HG02610 (cell line): ENCODE measurements around the gene HLA-DOB.

ENCODE experiments used
- ATAC-seq: cut with Tn5 transposase; IDR thresholded peaks from one replicate; pipeline ENCODE4 v1.9.1; 2021; ENCODE audit warnings: mild to moderate bottlenecking, moderate library complexity; ENCODE audit not compliant: unreplicated experiment

The HLA-DOB gene

DNA sequence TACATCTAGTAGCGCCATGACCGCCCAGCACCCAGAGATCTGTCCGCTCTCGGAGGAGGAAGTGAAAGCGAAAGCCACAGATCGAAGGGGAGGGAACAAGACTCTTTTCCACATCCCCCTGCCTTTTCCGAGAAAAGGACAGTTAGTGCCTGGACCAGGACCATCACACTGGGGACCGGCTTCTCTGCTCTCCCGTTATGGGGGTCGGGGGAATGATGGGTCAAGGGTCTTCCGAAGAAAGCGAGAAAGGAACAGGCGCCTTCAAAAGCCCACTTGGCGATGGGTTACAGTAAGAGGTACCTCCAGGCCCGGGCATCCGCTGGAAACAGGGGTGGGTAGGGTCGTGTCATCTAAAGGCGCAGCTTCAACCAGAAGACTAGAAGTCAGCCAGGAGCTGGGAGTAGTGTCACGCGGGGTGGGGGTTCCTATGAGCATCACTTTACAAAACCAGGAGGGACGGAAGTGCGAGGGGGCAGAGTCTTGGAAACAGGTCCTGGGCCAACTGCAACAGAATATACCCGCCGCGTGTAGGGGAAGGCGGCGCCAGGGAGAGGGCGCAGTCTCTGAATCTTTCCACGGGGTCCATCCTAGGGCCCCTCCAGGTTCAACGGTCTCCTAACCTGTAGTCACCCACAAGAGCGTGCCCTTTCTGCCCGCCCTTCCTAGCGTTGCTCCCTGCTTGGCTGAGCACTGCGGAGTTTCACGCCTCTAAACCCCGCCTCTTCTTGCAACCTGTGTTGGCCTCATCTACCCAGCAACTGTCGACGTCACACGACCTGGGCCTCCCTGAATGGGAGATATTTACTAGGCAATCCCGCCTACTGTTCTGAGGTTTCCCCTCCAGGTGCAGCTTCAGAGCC lies 27.4 kb upstream of the HLA-DOB start, which contains the start of gene PSMB8:
Gene PSMB8 (minus strand): TSS at position 69 of the 860 bp plus-strand sequence. CDS start 51 bp downstream, at position 18.
- peak; percentile 63 for ATAC-seq

DNA sequence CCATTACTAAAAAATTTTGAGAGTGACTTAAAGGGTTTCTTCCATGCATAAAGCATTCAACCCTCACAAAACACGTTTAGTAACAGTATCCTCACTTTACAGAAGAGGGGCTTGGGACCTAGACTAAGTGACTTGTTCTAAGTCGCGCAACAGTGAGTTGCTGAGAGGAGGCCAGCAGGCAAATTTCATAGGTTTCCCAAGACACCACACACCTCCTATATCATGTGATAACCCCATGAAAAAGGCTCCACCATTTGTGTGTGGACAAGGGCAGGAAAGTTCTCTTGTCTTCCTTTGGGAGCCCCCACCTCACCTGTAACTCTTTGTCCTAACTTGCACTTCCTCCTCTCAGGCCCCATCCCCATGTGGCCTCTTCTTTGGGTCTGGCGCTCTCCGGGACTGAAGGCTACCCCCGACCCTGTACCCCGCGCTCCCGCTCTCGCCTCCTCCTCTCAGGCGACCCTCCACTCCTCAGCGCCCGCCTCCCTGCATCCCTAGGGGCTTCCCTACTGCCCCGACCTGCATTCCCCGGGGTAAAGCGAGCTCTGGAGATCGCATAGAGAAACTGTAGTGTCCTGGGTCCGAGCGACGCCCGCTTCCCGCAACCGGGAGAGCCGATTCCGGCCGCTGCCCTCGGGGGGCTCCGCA lies 26.7 kb upstream of the HLA-DOB start:
- ATAC-seq = no peak

DNA sequence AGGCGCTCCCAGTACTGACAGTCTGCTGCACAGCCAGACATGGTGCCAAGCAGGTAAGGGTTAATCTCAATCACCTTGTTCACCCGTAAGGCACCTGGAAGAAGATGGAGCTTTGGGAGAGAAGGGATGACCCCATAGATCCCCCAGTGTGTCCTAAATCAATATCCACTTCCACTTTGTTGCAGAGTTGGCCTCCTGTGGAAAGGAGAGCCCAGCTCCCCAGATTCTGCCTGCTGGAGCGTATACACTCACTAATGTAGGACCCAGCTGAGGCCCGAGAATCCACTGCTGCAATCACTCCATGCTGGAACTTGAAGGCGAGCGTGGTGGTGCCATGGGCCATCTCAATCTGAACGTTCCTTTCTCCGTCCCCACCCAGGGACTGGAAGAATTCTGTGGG lies 25.9 kb upstream of the HLA-DOB start:
- no peak for ATAC-seq

DNA sequence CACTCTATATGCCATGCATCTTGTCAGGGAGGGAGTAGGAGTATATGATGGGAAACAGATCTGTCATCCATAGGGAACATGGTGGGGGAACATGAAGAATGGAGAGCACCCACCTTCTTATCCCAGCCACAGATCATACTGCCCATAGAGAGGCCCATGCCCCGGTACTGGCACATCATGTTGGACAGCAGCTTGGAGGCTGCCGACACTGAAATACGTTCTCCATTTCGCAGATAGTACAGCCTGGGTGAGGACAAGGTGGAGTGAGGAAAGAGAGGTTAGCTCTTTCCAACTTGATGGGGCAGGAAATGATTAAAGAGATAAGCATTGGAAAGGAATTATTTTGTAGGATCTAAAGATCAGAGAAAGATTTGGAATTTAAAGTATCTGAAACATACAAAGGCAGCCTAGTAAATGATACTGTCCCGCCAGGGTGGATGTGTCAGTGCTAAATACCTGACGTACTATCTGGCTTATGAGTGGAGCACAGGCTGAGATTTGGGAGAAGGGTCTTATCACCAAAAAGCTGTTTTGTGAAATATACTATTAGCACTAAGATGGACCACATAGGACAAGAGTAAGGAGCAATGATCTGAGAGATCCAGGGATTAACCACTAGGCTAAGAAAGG lies 25.3 kb upstream of the HLA-DOB start:
- ATAC-seq = no peak

DNA sequence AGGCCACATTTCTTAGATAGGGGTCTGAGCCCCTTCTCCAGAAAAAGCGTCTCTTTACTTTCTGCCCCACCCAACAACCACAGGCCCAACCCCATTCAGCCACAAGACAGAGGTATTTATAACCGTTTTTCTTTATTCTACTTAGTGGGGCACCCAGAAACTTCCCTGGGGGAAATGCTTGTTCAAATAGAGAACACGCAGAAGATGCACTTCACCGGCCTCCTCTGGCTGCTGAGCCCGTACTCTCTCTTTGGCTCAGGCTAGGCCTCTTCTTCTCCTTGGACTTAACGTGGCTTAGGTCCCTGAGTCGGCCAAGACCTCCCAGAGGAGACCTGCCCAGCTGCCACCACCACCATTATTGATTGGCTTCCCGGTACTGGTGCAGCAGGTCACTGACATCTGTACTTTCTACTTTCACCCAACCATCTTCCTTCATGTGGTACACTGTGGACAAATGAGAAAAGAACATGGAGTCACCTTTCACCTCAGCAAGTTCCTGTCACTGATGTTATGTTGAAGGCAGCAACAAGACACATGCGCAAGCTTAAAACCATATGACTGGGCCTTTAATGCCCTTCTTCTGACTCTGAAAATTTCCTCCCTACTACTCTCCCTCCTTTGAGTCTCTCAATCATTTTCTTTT lies 23.9 kb upstream of the HLA-DOB start:
- ATAC-seq = no peak

DNA sequence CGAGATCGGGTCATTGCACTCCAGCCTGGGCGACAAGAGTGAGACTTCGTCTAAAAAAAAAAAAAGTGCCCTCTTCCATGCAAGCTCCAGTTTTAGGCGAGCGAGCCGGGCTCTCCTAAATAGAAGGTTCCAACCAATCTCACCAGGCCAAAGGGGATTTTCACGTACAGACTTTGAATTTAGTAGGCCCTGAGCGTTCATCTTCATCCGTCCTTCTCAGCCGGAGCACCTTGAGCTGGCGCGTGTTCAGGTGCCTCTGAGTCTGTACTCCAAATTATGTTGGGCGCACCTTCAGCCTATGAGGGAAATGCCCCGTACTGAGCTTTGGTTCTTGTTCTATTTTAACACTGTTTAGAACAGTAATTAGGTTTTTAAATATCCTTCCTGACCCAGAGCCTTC lies 22.6 kb upstream of the HLA-DOB start:
- no peak for ATAC-seq

DNA sequence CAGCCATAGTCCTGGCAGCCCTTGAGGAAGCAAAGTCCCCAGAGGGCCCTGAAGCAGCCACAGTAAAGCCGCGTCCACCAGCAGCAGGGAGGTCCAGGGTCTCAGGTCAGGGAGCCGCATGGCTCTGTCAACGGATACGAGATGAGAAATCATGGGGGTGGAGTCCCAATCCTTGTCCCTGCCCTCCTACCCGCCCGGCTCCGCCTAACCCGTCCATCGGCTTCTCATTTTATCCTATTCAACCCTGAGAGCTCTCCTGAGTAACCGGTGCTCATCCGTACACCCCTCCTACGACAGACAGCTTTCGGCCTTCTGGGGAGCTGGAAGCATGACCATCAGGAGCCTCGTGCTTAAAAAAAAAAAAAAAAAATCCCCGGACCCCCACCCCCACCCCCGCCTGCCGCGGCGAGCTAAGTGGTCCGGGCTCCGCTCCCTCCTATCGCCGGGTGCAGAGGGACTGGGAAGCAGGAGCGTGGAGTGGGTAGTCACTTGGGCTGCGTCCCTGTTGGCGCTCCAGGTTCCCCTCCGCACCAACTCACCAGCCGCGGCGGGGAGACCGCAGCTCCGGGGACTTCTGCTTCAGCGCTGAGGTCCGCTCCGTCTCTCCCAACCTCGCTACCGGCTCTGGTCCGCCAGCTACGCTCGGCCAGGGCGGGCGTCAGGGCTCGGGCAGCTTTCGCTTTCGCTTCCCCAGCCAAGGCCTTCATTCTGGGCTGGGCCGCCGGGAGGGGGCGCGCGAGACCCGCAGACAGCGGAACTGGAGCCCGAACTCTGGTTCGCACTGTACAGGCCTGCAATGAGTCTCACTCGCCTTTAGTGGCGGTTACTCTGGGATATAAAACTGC lies 21.5 kb upstream of the HLA-DOB start, which contains the start of gene TAP2:
Gene TAP2 (minus strand): TSS at position 626 of the 845 bp plus-strand sequence. CDS start 506 bp downstream, at position 120.
- ATAC-seq = peak; percentile 68

DNA sequence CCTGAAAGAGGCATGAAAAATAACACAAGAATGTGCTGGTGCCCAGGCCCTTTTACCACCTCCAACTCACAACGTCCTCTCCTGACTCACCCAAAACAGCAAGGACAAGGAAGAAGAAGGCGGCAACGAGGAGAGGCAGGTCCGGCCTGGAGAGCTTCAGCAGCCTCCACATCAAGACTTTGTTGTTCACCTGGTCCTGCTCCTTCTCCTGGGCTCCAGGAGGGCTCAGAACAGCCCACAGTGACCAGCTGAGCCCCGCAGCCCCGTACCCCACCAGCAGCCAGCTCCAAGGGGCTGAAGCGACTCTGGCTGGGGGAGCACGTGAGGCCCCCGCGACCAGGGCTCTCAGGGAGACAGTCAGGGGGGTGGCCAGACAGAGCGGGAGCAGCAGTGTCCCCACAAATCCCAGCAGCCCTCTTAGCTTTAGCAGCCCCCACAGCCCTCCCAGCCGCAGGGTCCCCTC lies 20.9 kb upstream of the HLA-DOB start:
- no peak for ATAC-seq

DNA sequence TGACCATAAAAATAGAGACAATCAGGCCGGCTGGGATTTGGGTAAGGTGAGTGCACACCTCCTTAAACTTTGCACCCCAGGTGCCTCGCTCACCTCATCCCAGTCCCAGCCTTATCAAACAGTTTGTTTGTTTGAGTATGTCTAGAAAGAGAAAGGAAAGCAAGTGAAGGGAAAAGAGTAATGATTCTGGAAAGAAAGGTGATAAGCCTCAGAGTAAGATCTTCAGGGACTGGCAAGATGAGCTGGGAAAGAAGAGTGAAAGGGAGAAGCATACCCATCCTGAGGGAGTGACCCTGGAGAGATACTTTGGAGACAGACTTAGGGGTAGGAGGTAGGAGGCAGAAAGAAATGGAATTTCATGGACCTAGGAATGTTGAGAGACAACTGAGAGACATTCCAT lies 20.1 kb upstream of the HLA-DOB start:
- ATAC-seq = no peak

DNA sequence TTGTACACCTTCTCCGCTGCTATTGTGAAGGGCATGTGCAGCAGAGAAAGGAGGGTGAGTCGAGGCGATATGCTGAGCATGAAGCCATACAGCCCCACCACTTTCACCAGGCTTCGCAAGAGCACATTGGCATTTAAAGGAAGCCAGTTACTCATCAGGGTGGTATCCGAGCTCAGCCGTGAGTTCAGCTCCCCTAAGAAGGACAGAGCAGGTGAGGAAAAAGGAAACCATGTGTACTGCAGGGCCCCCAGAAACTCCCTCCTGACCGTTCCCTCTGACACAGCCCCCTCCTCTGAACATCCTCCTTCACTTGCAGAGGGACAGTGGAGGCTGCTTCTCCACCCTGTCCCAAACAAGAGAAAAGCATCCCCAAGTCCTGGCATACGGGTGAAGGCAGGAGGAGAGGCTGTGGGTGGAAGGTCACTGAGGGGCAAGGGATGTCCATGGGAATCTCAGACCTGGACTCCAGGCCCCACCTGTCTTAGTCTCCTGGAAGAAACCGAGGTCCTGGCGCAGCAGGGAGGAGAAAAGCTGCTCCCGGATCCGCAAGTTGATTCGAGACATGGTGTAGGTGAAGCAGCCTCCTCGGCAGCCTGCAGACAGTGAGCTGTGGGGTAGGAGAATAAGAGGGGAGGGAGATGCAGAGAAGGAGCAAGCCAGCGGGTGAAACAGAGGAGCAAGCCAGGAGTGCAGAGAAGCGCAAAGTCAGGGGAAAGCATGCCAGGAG lies 18.5 kb upstream of the HLA-DOB start:
- no peak for ATAC-seq

DNA sequence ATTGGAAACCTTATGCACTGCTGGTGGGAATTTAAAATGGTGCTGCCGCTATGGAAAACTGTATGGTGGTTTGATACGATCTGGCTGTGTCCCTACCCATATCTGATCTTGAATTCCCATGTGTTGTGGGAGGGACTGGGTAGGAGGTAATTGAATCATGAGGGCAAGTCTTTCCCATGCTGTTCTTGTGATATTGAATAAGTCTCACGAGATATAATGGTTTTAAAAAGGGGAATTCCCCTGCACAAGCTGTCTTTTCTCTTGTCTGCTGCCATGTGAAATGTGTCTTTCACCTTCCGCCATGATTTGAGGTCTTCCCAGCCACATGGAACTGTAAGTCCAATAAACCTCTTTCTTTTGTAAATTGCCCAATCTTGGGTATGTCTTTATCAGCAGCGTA lies 16.9 kb upstream of the HLA-DOB start:
- ATAC-seq = no peak

DNA sequence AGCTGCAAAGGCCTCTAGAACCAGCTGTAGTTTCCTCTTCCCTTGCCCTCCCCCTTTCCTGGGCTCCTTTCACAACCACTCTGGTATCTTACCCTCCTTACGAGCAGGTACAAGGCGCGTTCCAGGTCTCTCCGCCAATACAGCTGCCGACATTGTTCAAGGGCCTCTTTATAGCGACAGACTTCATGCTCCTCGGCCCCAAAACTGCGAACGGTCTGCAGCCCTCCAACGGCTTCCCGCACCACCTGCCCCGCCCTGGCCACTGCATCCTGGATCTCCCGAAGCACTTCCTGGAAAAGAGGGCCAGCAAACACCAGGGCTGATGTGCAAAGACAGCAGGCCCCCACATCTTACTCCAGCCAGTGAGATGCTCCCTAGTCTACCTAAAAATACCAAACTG lies 15.7 kb upstream of the HLA-DOB start:
- ATAC-seq = no peak

DNA sequence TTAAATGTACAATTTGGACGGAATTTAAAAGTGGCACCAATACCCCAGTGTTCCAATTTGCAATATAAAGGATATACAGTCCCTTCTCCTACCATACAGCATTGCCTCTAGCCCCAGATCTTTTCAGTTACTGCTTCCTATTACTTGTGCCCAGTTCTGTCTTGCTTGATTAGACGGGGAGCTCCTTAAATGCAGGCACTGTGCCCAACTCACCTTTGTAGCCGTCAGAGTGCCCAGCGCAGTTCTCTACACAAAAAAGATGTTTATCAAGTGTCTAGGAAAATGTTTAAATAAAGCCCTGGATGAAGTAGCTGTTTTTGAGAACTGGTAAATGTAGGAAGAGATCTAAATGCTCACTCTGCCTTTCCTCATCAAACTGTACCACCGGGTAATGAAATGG lies 14.1 kb upstream of the HLA-DOB start:
- ATAC-seq = no peak

DNA sequence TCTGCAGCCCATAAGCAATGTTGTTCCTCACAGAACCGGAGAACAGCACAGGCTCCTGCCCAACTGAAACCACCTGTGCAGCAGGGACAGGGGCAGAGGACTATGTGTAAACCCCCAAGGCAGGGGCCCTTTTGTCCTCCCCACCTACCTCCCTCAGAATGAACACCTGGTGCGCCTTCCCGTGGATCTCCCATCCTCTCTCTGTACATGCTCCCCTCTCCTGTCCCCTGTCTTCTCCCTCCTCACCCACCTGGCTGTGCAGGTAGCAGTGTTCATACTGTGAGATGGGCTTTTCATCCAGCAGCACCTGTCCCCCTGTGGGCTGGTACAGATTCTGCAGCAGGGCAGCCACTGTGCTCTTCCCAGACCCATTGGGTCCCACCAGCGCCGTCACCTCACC lies 13.2 kb upstream of the HLA-DOB start:
- no peak for ATAC-seq

DNA sequence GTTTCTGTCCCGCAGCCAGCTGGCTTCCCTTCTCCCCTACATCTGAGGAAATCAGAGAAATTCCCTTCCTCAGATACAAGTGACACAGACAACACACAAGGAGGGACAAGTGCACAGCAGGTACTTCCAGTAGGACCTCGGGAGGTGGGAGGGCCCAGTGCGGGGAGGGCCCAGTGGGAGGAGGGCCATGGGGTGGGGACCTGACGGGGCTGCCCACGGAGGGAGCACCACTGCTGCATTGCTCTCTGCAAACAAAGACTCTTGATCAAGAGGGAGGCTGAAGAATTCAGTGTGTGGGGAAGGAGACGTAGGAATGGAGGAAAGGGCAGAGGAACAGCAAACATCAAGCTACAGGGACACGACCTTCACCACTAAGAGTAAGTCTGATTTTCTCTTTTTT lies 12.7 kb upstream of the HLA-DOB start:
- ATAC-seq = no peak

DNA sequence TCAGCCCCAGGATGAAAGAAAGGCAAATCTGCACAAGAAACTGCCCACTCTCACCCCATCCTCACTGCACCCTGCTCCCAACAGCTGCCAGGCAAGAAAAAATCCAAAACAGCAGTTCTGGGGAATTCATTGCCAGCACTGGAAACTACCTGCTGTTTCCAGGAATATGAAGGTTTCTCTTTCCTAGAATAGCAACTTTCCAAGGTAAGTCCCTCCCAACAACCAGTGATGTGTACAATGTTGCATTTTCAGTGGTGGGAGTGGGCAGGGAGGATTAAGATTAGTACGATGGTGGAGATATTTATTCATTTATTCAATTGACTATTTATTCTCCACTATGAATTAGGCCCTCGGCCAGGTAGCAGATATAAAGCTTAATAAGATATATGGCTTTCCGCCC lies 10.2 kb upstream of the HLA-DOB start:
- no peak for ATAC-seq

DNA sequence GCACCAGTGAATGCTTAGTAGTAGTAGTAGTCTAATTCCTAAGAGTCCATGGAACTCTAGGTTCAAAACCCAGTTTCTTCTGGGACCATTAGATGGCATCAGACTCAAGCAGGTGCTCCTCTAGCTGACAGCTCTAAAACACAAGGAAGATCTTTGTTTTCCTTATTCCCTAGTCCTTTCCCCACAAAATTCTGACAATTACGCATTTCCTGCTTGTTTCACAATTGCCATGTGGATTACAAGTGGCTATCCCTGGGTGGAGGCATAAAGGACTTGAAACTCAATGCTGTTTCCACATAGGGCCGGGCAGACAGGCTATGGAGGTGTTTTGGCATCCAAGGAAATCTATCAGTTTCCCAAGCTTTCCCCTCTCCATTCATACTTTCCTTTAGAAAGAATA lies 9.2 kb upstream of the HLA-DOB start:
- ATAC-seq = no peak

DNA sequence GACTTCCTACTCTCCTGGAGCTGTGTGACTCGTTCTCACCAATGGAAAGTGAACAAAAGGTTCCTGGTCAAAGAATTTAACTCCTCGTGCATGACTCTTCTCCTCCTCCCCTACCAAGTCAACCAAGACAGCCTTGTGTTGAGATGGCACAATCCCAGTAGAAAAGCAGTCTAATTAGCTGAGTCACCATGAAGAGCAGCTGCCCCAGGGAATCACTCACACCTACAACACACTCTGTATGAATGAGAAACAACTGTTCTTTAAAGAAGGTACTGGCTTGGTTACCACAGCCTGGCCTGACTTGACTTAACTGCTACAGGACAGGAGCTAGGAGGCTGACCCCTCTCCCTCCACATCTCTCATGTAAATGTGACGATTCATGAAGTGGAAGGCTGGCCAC lies 2.9 kb upstream of the HLA-DOB start:
- ATAC-seq = no peak

DNA sequence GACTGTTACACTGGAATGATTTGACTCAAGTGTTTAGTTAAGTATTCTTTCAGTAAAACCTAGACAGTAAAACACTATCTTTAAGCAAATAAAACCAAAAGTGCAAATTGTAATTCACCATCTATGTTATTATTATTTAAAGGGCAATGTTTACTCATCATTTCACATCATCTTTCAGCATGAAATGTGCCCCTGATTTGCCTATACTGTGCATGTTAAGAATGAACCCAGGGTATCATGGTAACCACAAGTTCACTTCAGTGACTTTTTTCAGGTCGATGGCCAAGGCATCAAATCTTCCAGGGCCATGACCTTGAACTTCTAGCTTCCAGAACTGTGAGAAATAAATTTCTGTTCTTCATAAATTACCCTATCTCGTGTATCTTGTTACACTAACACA lies 2.1 kb upstream of the HLA-DOB start:
- no peak for ATAC-seq

DNA sequence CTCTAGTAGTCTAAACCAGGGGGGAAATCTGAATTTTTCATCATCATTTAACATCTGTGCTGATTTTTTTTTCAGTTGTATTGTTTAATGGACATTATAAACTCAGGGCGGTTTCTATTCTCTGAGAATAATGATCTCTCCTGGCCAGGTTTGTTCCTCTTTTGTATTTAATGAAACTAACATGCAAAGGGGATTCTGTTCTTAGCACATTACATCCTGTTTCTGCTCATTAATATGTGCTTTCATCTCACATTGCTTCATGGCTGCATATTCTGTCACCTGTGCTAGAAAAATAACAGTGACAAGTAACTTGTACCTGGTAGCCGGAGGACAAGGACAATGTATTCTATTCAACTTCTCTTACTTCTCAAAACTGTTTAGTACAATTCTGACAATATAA lies 806 bp downstream of the HLA-DOB start:
- ATAC-seq = no peak
